ENCODE data around the gene SERP2. TPM values are rescaled to one million over a fixed set of nuclear protein-coding genes. Genes with fewer than 3 reads are reported as not detected.
A peak's percentile ranks its signal among the peaks of the same experiment; 100 is the strongest.

Gene SERP2
- total RNA-seq, 2 experiments from 2014 or later: not detected

DNA sequence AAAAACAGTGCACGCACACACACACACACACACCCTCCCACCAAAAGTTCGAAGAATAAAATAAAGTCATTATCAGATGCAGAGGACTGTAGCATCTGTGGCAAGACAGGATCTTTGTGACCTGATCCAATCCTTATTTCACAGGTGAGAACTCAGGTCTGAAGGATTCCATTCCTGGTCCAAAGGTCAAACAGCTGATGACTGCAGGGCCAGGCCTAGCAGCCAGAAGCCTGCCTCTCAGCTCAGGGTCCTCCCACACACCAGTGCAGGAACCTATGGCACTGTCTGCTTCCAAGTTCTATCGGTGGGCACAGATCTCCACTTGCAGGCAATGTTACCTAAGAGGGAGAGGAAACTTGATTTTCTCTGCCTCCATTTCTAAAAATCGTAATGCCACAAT, 57.5 kb downstream of the SERP2 start:
- Mint-ChIP-seq H3K9me3 (no peaks in the 10 kb centered on the region), H3K27ac (no peak overlapping the region), H3K36me3 (ENCODE audit: low read depth) (no peaks in the 10 kb centered on the region), H3K4me1 (peaks cover 11% of the 10 kb centered on the region), H3K27me3 (peaks cover 27% of the 10 kb centered on the region), H3K4me3 (no peak overlapping the region)
- ChIA-PET CTCF (no interaction called here), POLR2A (no interaction called here)
- no peak for DNase-seq

DNA sequence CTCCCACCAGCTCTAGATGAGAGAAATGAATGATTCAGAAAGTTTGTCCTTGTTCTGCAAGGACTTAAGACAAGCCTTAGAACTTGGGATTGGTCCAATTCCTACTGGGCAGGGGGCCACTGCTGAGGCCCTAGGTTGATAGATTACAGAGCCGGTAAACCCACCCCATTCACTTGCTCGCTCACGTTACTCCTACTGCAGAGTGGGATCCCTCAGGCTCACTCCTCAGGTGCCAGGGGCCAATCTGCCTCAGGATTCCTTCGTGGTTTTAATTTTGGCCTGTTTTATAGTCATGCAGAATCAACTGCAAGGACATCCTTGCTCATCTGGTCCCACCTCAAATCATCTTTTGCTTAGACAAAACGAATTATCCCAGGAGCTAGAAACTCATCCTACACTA, 59.0 kb downstream of the SERP2 start:
- POLR2A ChIA-PET: no interaction called here
- DNase-seq: no peak
- Mint-ChIP-seq H3K9me3 (no peaks in the 10 kb centered on the region), H3K36me3 (ENCODE audit: low read depth) (no peaks in the 10 kb centered on the region), H3K4me1 (peaks cover 20% of the 10 kb centered on the region), H3K27ac (no peak overlapping the region), H3K4me3 (no peak overlapping the region), H3K27me3 (peaks cover 39% of the 10 kb centered on the region)
- CTCF ChIA-PET: no interaction called here

DNA sequence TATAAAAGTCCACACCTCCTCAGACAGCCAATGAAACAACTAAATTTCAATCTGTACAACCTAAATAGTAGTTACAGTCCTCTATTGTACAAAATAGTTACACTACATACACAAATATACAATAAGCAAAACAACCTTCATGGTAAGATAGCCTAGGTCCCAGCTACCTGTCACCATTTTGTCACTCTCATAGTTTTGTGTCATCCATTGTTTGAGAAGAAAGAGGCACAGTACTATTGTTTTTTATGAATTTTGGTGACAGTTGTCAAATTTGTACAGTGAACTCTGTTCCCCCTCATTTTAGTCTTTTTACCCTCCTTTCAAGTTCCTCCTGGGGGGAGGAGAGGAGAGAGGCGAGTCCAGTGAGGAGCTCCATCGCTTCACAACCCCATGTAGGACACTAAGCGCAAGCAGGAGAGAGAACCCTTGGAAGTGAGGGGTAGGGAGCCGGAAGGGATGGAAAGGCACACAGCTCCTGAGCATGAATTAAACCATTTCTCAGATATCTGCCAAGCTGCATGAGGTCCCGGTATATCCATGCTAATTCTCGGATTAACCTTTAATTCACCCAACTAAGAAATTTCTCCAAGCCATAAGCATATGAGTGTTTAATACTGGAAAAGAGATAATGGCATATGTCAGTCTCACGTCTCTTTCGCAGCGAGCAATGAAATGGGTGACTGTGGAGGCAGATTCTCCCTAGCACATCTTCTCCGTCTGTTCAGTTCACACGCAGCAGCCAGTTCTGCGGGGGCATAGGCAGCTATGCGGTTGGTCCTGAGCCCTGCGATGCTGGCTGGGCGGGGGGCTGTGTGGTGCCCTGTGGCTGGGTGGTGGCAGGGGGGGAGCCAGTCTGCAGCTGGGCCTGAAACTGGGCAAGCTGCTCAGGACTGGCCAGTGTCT, 60.5 kb downstream of the SERP2 start:
- H3K4me3 Mint-ChIP-seq: no peak overlapping the region

DNA sequence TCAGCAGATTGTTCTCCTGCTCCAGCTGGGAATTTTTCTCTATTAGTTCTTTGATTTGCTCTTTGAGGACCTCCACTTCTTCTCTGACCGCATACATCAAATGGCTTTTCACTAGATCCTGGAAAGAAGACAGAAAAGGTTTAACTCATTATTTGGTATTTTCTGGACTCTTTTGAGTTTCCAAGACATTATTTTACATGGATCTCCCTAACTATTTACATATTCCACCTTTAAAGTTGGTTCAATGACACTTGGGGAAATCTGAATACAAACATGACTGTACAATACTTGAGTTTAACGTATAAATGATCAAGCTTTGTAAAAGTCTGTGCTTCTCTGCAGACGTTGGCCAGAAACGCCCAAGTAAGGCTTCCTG, 61.1 kb downstream of the SERP2 start:
- Mint-ChIP-seq H3K9me3 (no peaks in the 10 kb centered on the region), H3K4me1 (peaks cover 20% of the 10 kb centered on the region), H3K36me3 (ENCODE audit: low read depth) (no peaks in the 10 kb centered on the region), H3K4me3 (no peak overlapping the region), H3K27me3 (peaks cover 45% of the 10 kb centered on the region), H3K27ac (no peak overlapping the region)
- CTCF ChIA-PET: interaction anchor here (2.8 to 5.0 kb wide), 2 partner anchors 244 to 528 kb away, joined by 10 to 58 read pairs; no protein-coding TSS in a partner anchor
- POLR2A ChIA-PET: interaction anchor here (1.9 kb wide), 1 partner anchor 238 kb away, joined by 5 read pairs; no protein-coding TSS in a partner anchor
- no peak for DNase-seq

More for the DNA sequence above, 60.5 kb downstream of the SERP2 start:
- no peaks in the 10 kb centered on the region for H3K9me3 Mint-ChIP-seq
- ChIA-PET CTCF (interaction anchor here (1.2 to 2.8 kb wide), 2 partner anchors 243 to 526 kb away, joined by 3 to 10 read pairs; no protein-coding TSS in a partner anchor), POLR2A (interaction anchor here (1.9 kb wide), 1 partner anchor 238 kb away, joined by 5 read pairs; no protein-coding TSS in a partner anchor)
- no peaks in the 10 kb centered on the region for H3K36me3 Mint-ChIP-seq (ENCODE audit: low read depth)
- peaks cover 43% of the 10 kb centered on the region for H3K27me3 Mint-ChIP-seq
- no peak for DNase-seq
- no peak overlapping the region for H3K27ac Mint-ChIP-seq
- peaks cover 20% of the 10 kb centered on the region for H3K4me1 Mint-ChIP-seq

DNA sequence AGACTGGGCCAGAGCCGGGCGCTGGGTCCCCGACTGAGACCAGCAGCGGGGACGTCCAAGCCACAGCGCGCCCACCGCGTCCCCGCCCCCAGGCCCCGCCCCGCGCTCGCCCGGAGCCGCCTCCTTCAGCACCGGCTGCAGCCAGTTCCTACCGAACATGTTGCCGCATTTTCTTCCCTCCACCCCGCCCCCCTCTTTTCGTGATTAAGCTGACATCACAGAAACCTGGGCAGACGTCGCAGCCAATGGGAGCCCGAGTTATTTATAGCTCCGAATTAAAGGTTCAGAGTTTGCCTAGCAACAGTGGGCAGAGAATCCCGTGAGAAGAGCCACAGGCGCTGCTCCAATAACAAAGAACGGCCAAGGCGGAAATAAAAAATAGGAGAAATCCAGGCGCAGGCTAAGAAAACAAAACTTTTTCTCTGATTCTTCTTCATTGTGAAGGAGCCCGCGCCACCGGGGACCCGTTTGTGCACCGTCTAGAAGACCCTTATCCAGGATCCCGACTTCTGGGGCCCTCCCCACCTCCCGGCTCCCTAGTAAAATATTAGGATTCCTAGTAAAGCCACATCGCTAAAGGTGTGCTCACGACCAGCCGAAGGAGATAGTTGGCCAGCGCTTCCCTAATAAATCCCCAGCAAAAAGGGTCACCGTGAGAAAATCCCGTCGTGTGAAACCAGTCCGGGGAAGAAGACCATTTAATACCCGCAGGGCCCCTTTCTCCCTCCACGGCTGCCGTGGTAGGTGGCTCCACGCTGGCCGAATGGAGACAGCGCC, 61.7 kb downstream of the SERP2 start:
- peak; percentile 87 for DNase-seq
- H3K27me3 Mint-ChIP-seq: peaks cover 48% of the 10 kb centered on the region
- no peaks in the 10 kb centered on the region for H3K9me3 Mint-ChIP-seq
- H3K36me3 Mint-ChIP-seq (ENCODE audit: low read depth): no peaks in the 10 kb centered on the region
- H3K27ac Mint-ChIP-seq: no peak overlapping the region
- H3K4me3 Mint-ChIP-seq: peak overlapping the region; percentile 68
- ChIA-PET CTCF (interaction anchor here (2.8 to 5.0 kb wide), 3 partner anchors 244 to 529 kb away, joined by 10 to 58 read pairs (median 11); no protein-coding TSS in a partner anchor), POLR2A (interaction anchor here (1.9 kb wide), 1 partner anchor 239 kb away, joined by 5 read pairs; no protein-coding TSS in a partner anchor)
- peaks cover 20% of the 10 kb centered on the region for H3K4me1 Mint-ChIP-seq

DNA sequence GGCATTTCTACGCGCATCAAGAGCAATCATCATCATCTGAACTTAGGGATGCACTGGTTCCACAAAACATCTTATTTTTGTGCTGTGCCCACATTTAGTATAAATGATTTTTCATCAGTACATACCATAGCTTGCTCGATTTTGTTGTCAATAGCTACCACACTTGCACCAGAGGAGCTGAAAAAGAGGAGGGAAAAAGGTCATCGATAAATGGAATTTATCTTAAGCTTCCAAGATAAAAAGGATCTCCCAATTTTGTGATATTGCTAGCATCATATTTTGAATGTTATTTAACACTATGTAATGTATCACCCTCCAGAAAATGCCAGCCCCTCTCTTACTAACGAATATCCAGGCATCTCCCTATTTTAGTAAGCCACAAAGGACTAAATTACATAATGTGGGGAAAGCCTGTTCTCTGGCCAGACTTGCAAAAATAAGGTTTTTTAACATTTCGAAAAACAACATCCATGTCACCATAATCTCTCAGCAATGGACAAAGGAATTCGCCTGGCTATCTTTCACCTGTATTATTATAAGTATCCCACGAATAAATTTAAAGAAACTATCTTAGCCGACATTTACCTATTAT, 62.4 kb downstream of the SERP2 start:
- peaks cover 20% of the 10 kb centered on the region for H3K4me1 Mint-ChIP-seq
- DNase-seq: no peak
- H3K36me3 Mint-ChIP-seq (ENCODE audit: low read depth): no peaks in the 10 kb centered on the region
- no peak overlapping the region for H3K27ac Mint-ChIP-seq
- no peaks in the 10 kb centered on the region for H3K9me3 Mint-ChIP-seq
- ChIA-PET CTCF (interaction anchor here (2.8 to 5.0 kb wide), 3 partner anchors 245 to 529 kb away, joined by 10 to 58 read pairs (median 11); no protein-coding TSS in a partner anchor), POLR2A (interaction anchor here (0.6 kb wide), 1 partner anchor 386 kb away, joined by 3 read pairs; no protein-coding TSS in a partner anchor)
- H3K27me3 Mint-ChIP-seq: peaks cover 50% of the 10 kb centered on the region
- H3K4me3 Mint-ChIP-seq: peak overlapping the region; percentile 68

DNA sequence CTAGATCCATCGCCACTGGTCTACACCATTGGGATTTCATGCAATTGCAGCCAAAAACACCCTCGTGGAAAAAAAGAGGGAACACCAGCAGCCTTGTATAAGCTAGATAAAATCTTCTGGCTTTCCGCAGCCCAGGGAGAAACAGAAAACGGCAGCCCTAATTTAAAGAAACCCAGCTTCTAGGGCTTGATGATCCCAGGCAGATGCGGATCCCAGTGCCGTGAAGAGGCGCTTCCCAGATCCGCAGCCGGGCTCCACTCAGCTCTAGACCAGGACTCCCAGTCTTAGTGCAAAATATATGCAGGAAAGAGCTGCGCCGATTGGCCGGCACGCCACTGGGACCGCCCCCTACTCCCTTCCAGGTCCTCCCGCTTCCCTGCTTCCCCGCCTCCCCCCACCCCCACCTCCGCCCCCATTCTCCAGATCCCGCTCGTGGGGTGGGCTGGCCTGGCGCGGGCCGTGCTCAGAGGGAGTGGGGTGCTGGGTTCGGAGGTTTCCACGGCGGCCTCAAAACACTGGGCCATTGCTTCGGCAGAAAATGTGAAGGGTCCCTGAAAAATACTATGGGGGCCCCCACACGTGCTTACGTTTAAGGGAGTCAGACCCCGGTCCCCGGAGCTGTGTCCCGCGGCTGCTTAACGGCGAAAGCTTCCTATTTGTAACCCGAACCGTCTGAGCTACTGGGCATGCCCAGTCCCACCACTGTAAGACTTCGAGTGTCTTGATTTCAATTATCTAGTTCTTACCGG, 63.1 kb downstream of the SERP2 start:
- H3K27me3 Mint-ChIP-seq: peaks cover 52% of the 10 kb centered on the region
- H3K9me3 Mint-ChIP-seq: no peaks in the 10 kb centered on the region
- H3K4me1 Mint-ChIP-seq: peaks cover 20% of the 10 kb centered on the region
- peak; percentile 30 for DNase-seq
- H3K27ac Mint-ChIP-seq: no peak overlapping the region
- ChIA-PET CTCF (interaction anchor here (1.0 to 5.0 kb wide), 5 partner anchors 29 to 610 kb away, joined by 3 to 58 read pairs (median 10); no protein-coding TSS in a partner anchor), POLR2A (interaction anchor here (0.6 kb wide), 1 partner anchor 386 kb away, joined by 3 read pairs; no protein-coding TSS in a partner anchor)
- no peaks in the 10 kb centered on the region for H3K36me3 Mint-ChIP-seq (ENCODE audit: low read depth)
- H3K4me3 Mint-ChIP-seq: peak overlapping the region; percentile 68

DNA sequence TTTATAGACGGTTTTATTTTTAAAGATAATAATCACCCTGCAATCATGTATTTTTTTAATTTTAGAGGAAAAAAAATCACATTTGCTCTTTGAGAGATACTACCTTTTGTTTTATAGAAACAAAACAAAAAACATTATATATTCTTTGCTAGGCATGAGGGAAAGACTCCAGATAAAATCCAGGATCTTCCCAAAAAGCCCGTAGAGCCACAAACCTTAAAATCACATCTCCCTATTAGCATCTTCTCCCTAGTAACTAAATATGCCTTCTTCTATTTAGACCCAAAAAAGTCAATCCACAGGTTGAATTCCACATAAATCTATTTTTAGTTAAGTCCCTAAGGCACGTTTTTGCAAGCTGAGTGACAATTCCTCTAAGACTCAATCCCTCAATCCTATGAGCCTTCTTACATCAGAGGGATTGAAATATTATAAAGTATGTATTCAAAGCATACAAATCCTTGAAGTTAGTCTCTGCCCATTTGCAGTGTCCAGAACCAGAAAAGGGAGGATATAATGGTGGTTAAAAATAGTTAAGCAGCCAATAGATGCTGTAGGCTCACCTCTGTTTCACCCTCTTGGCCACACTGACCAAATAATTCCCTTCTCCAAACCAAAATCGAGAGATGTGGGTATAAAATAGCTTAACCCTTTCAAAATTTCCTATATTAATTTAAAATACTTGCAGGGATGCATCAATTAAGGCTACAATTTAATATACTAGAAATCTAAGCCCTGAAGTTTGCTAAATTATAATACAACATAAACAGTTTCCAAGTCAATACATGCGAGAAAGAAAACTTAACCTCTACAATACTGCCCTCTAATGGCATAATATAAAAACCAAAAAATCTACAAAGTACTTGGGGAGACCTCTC, 64.0 kb downstream of the SERP2 start:
- H3K36me3 Mint-ChIP-seq (ENCODE audit: low read depth): no peaks in the 10 kb centered on the region
- no peak for DNase-seq
- peaks cover 55% of the 10 kb centered on the region for H3K27me3 Mint-ChIP-seq
- H3K9me3 Mint-ChIP-seq: no peaks in the 10 kb centered on the region
- ChIA-PET POLR2A (no interaction called here), CTCF (interaction anchor here (1.0 to 5.0 kb wide), 9 partner anchors 13 to 609 kb away, joined by 3 to 58 read pairs (median 4); no protein-coding TSS in a partner anchor)
- H3K27ac Mint-ChIP-seq: no peak overlapping the region
- peak overlapping the region; percentile 58 for H3K4me3 Mint-ChIP-seq
- H3K4me1 Mint-ChIP-seq: peaks cover 20% of the 10 kb centered on the region

DNA sequence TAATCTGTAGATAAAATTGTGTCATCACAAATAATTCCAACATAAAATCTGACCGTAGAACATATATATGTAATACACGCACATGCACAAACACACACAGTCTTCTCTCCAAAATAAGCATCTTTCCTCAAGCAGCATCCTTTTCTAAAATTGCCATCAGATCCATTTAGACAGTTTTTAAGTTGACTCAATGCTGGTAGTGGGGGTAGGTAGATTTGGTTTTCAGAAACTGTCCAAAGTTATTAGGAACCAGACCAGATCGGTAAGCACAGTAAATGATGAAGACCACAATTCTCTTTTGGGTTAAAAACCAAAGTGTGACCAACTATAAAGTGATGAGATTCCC, 64.6 kb downstream of the SERP2 start:
- no peak for DNase-seq
- H3K9me3 Mint-ChIP-seq: no peaks in the 10 kb centered on the region
- ChIA-PET POLR2A (no interaction called here), CTCF (interaction anchor here (1.3 to 5.0 kb wide), 6 partner anchors 14 to 531 kb away, joined by 3 to 58 read pairs (median 5); no protein-coding TSS in a partner anchor)
- no peak overlapping the region for H3K4me3 Mint-ChIP-seq
- peaks cover 54% of the 10 kb centered on the region for H3K27me3 Mint-ChIP-seq
- peaks cover 20% of the 10 kb centered on the region for H3K4me1 Mint-ChIP-seq
- no peak overlapping the region for H3K27ac Mint-ChIP-seq
- no peaks in the 10 kb centered on the region for H3K36me3 Mint-ChIP-seq (ENCODE audit: low read depth)

DNA sequence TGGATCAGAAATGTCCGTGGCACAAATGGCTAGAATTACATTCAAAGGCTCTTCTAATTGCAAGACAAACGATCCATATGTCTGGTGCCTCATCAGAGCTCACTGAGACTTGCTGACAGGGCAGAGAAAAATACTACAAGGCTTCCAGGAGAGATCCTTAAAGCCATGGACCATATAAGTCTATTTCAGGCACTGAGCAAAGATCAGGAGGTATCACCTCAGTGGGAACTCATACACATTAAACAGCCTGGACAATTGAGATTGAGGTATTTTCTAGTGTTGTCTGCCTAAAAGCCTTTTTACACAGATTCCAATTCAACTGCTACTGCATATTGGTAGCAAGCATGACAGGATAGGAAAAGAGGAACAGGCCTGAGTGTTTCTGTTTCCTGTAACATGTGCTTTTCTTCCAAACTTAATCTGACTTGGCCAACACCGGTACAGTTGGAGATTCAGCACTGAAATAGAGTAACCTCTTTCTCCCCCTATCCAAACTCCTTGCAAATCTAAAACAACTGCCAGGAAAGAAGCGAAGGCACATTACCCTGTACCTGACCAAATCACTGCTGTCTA, 65.9 kb downstream of the SERP2 start:
- Mint-ChIP-seq H3K27me3 (peaks cover 42% of the 10 kb centered on the region), H3K4me1 (peaks cover 20% of the 10 kb centered on the region)
- CTCF ChIA-PET: interaction anchor here (0.6 to 5.0 kb wide), 3 partner anchors 48 to 533 kb away, joined by 4 to 58 read pairs (median 7); no protein-coding TSS in a partner anchor

DNA sequence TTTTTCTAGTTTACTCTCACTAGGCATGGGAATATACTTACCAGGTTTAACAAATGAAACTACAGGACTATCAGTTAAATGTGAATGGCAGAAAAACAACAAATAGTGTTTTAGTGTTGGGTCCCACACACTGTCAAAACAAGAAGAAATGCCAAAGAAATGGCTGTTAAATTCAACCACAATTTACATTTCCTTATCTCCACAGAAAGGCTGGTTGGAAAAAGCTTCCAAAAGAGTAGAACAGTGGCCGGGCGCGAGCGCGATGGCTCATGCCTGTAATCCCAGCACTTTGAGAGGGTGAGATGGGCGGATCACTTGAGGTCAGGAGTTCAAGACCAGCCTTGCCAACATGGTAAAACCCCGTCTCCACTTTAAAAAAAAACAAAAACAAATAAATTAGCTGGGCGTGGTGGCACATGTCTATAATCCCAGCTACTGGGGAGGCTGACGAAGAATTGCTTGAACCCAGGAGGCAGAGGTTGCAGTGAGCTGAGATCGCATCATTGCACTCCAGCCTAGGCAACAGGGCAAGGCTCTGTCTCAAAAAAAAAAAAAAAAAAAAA, 66.5 kb downstream of the SERP2 start:
- DNase-seq: no peak
- Mint-ChIP-seq H3K9me3 (no peaks in the 10 kb centered on the region), H3K36me3 (ENCODE audit: low read depth) (no peaks in the 10 kb centered on the region), H3K4me3 (no peak overlapping the region), H3K27me3 (peaks cover 40% of the 10 kb centered on the region), H3K27ac (no peak overlapping the region), H3K4me1 (peaks cover 18% of the 10 kb centered on the region)
- ChIA-PET CTCF (no interaction called here), POLR2A (no interaction called here)

More for the DNA sequence above, 65.9 kb downstream of the SERP2 start:
- POLR2A ChIA-PET: no interaction called here
- H3K27ac Mint-ChIP-seq: no peak overlapping the region
- no peaks in the 10 kb centered on the region for H3K9me3 Mint-ChIP-seq
- DNase-seq: no peak
- no peaks in the 10 kb centered on the region for H3K36me3 Mint-ChIP-seq (ENCODE audit: low read depth)
- no peak overlapping the region for H3K4me3 Mint-ChIP-seq

Measured in activated CD4-positive, alpha-beta memory T cell treated with anti-CD3 and anti-CD28 coated beads, Interleukin-2, amount 10 ng/mL, durations not matched to agents 7 days and 5 days (primary cell).